Panc1 (cell line): ENCODE data around the gene MRPL40. TPM values are rescaled to one million over a fixed set of nuclear protein-coding genes. Genes with fewer than 3 reads are reported as not detected.

ENCODE experiments used
- ATAC-seq: fragments of 200-7000 bp; cut with Tn5 transposase; 2 replicates; pipeline ENCODE4 v1.9.1; 2020; ENCODE audit warnings: mild to moderate bottlenecking, moderate library complexity
- BruUV-seq: library from RNA; stranded (reverse); fragments of 400-500 nt; replicated peaks from 2 replicates; lab custom pipeline; 2021; lab: Mats Ljungman, UMichigan
- CTCF ChIA-PET: fragments of 300-600 bp; sonication (Branson Sonifier 250); formaldehyde crosslinking; loops from one replicate; lab custom pipeline; 2022; ENCODE audit warnings: antibody characterized with exemption; lab: Charles Lee
- POLR2A ChIA-PET: fragments of 300-600 bp; sonication (Branson Sonifier 250); formaldehyde crosslinking; loops from one replicate; lab custom pipeline; 2022; ENCODE audit warnings: antibody characterized with exemption; lab: Charles Lee
- DNase-seq: peaks from one replicate; pipeline ENCODE4 v3.0.0-alpha.2; 2010; ENCODE audit warnings: low read depth, low spot score
- H3K27ac ChIP-seq: 2 replicates; pipeline ENCODE4 v1.5.1; 2011; ENCODE audit warnings: mild to moderate bottlenecking, low read length, inconsistent platforms
- H3K27me3 ChIP-seq: fragments of 200-500 bp; sonication (Bioruptor generic); 2 replicates; pipeline ENCODE4 v1.6.0; 2014; ENCODE audit warnings: low read length, inconsistent platforms; ENCODE audit not compliant: control insufficient read depth, insufficient read depth
- H3K36me3 ChIP-seq: fragments of 200-500 bp; sonication (Bioruptor generic); 2 replicates; pipeline ENCODE4 v1.5.1; 2014; ENCODE audit warnings: inconsistent platforms, mild to moderate bottlenecking, low read length, moderate library complexity; ENCODE audit not compliant: control insufficient read depth, insufficient read depth
- H3K4me1 ChIP-seq: 2 replicates; pipeline ENCODE4 v1.5.1; 2011; ENCODE audit warnings: inconsistent platforms, mild to moderate bottlenecking, low read length, moderate library complexity; ENCODE audit not compliant: control insufficient read depth, insufficient read depth
- H3K4me3 ChIP-seq, 2 experiments: 2 replicates each; pipeline ENCODE4 v1.5.1; 2011 to 2012; ENCODE audit warnings: low read depth in 2 of 2, low read length in 2 of 2, mild to moderate bottlenecking in 2 of 2, inconsistent platforms in 1 of 2, moderate library complexity in 1 of 2
- H3K9me3 ChIP-seq: fragments of 200-500 bp; sonication (Bioruptor generic); 2 replicates; pipeline ENCODE4 v1.5.1; 2014; ENCODE audit warnings: low read depth, mild to moderate bottlenecking, inconsistent platforms, low read length, moderate library complexity; ENCODE audit not compliant: control insufficient read depth, insufficient read depth
- POLR2AphosphoS5 ChIP-seq: IDR thresholded peaks from 2 replicates; pipeline ENCODE4 v1.6.1; 2012; ENCODE audit warnings: mild to moderate bottlenecking, low read depth, low read length, moderate library complexity
- SIN3A ChIP-seq: IDR thresholded peaks from 2 replicates; pipeline ENCODE4 v1.6.1; 2012; ENCODE audit warnings: low read depth, mild to moderate bottlenecking, low read length, moderate library complexity, borderline replicate concordance; ENCODE audit not compliant: insufficient read depth
- TCF7L2 ChIP-seq: IDR thresholded peaks from 2 replicates; pipeline ENCODE4 v1.6.1; 2011; ENCODE audit warnings: mild to moderate bottlenecking, low read depth, low read length, inconsistent platforms
- in situ Hi-C: cut with HindIII; loops from 2 replicates; pipeline ENCODE4 v1.10.0; 2016; ENCODE audit warnings: low sequenced_read_pairs, low pct_unique_long_range_greater_than_20kb
- intact Hi-C: fragments of 100-400 bp; cut with micrococcal nuclease; formaldehyde crosslinking; loops from one replicate; pipeline ENCODE4 v1.10.0; 2022; ENCODE audit not compliant: unreplicated experiment
- total RNA-seq: library from RNA; stranded (reverse); gene quantifications from one replicate; pipeline ENCODE4 v1.2.1, GENCODE V29; 2021; ENCODE audit not compliant: unreplicated experiment
- TF ChIP-seq, protein P1 (sequence below), 2 experiments: IDR thresholded peaks; 2 replicates each; pipeline ENCODE4 v1.6.1; 2011 to 2012; ENCODE audit warnings: low read depth in 2 of 2, control low read depth in 1 of 2, low read length in 1 of 2, mild to moderate bottlenecking in 1 of 2, moderate library complexity in 1 of 2; ENCODE audit not compliant: insufficient read depth in 1 of 2
- TF ChIP-seq, protein P2 (sequence below): fragments of 450-650 bp; IDR thresholded peaks from 2 replicates; pipeline ENCODE4 v1.5.1; 2017; ENCODE audit warnings: mild to moderate bottlenecking

Gene MRPL40
- total RNA-seq, 1 experiment from 2014 or later, result 36.3 TPM

DNA sequence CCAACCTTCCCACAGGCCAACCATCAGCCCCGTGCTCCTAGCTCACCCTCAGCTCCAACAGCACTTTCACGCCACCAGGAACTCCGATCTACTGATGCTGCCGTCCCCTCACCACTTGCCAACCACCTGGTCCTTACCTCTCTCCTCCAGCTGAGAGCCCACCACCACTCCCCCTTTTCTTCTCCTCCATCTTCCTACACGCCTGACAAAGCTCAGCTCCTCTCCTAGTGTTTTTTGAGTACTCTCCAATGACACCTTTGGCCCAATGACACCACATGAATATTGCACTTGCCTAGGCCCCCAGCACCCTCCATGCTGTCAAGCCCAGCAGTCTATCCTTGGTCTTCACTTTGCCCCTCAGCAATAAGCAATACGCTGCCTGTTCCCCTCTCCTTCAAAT, 31.5 kb upstream of the MRPL40 start:
- in situ Hi-C loops (no loop called here), intact Hi-C loops (no loop called here)
- H3K4me3 ChIP-seq, result no peak overlapping the region
- H3K27me3 ChIP-seq, result no peaks in the 10 kb centered on the region
- ChIA-PET POLR2A (no interaction called here), CTCF (no interaction called here)
- TF ChIP-seq, protein P1, sequence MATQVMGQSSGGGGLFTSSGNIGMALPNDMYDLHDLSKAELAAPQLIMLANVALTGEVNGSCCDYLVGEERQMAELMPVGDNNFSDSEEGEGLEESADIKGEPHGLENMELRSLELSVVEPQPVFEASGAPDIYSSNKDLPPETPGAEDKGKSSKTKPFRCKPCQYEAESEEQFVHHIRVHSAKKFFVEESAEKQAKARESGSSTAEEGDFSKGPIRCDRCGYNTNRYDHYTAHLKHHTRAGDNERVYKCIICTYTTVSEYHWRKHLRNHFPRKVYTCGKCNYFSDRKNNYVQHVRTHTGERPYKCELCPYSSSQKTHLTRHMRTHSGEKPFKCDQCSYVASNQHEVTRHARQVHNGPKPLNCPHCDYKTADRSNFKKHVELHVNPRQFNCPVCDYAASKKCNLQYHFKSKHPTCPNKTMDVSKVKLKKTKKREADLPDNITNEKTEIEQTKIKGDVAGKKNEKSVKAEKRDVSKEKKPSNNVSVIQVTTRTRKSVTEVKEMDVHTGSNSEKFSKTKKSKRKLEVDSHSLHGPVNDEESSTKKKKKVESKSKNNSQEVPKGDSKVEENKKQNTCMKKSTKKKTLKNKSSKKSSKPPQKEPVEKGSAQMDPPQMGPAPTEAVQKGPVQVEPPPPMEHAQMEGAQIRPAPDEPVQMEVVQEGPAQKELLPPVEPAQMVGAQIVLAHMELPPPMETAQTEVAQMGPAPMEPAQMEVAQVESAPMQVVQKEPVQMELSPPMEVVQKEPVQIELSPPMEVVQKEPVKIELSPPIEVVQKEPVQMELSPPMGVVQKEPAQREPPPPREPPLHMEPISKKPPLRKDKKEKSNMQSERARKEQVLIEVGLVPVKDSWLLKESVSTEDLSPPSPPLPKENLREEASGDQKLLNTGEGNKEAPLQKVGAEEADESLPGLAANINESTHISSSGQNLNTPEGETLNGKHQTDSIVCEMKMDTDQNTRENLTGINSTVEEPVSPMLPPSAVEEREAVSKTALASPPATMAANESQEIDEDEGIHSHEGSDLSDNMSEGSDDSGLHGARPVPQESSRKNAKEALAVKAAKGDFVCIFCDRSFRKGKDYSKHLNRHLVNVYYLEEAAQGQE (IDR thresholded peaks at IDR 0.05; ENCODE audit: insufficient read depth in 1 of 2, low read depth in 2 of 2, low read length in 1 of 2), result no peak
- TF ChIP-seq POLR2AphosphoS5 (no peak), TCF7L2 (no peak), SIN3A (no peak)
- TF ChIP-seq, protein P2, sequence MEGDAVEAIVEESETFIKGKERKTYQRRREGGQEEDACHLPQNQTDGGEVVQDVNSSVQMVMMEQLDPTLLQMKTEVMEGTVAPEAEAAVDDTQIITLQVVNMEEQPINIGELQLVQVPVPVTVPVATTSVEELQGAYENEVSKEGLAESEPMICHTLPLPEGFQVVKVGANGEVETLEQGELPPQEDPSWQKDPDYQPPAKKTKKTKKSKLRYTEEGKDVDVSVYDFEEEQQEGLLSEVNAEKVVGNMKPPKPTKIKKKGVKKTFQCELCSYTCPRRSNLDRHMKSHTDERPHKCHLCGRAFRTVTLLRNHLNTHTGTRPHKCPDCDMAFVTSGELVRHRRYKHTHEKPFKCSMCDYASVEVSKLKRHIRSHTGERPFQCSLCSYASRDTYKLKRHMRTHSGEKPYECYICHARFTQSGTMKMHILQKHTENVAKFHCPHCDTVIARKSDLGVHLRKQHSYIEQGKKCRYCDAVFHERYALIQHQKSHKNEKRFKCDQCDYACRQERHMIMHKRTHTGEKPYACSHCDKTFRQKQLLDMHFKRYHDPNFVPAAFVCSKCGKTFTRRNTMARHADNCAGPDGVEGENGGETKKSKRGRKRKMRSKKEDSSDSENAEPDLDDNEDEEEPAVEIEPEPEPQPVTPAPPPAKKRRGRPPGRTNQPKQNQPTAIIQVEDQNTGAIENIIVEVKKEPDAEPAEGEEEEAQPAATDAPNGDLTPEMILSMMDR, result no peak
- H3K27ac ChIP-seq, result no peak overlapping the region
- no peaks in the 10 kb centered on the region for H3K9me3 ChIP-seq
- no peaks in the 10 kb centered on the region for H3K4me1 ChIP-seq
- no peak for ATAC-seq
- peaks cover 3% of the 10 kb centered on the region for H3K36me3 ChIP-seq
- DNase-seq, result no peak
- BruUV-seq, result no TSS peak

DNA sequence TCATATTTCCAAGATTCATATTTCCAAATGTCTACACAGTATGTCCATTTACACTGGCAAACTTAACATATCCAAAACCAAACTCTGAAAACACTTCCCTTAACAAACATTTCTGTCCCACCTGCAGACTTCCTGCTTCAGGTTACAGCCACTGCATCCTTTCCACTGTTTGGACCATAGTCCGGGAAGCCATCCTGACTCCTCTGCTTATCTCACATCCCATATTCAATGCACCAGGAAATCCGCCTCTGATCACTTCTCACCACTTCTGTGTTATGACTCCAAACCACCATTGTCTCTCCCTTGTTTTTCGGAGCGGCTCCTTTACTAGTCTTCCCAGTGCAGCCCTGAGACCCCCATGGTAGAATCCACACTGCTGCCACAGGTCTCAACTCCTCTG, 30.9 kb upstream of the MRPL40 start:
- BruUV-seq, result no TSS peak
- DNase-seq, result no peak
- no peak for ATAC-seq
- POLR2A ChIA-PET, result no interaction called here
- Histone ChIP-seq H3K27me3 (no peaks in the 10 kb centered on the region), H3K4me1 (no peaks in the 10 kb centered on the region), H3K36me3 (peaks cover 3% of the 10 kb centered on the region), H3K9me3 (no peaks in the 10 kb centered on the region), H3K27ac (no peak overlapping the region), H3K4me3 (no peak overlapping the region)
- CTCF ChIA-PET, result no interaction called here
- intact Hi-C loops, result no loop called here
- TF ChIP-seq, protein P1 (IDR thresholded peaks at IDR 0.05; ENCODE audit: insufficient read depth in 1 of 2, low read depth in 2 of 2, low read length in 1 of 2), result no peak
- no peak for TF ChIP-seq SIN3A
- TF ChIP-seq POLR2AphosphoS5, result no peak
- TF ChIP-seq, protein P2, result no peak
- TF ChIP-seq TCF7L2, result no peak
- in situ Hi-C loops, result no loop called here
